B cell (primary cell): Measurements from ENCODE around the gene IGFN1. TPM values are rescaled to one million over a fixed set of nuclear protein-coding genes. Genes with fewer than 3 reads are reported as not detected.

ENCODE experiments used
- ATAC-seq: fragments of 200-7000 bp; cut with Tn5 transposase; one replicate; pipeline ENCODE4 v1.10.0; 2021; ENCODE audit warnings: low read depth, mild to moderate bottlenecking, moderate number of reproducible peaks, moderate library complexity
- CTCF ChIA-PET: fragments of 350-600 bp; sonication (Branson Sonifier 250); formaldehyde crosslinking; loops from one replicate; lab custom pipeline; 2021; ENCODE audit warnings: antibody characterized with exemption, inconsistent platforms; lab: Charles Lee
- POLR2A ChIA-PET: fragments of 350-600 bp; sonication (Branson Sonifier 250); formaldehyde crosslinking; loops from one replicate; lab custom pipeline; 2021; ENCODE audit warnings: antibody characterized with exemption; lab: Charles Lee
- DNase-seq: peaks from one replicate; pipeline ENCODE4 v3.0.0; 2013
- H2AFZ ChIP-seq: 2 replicates; pipeline ENCODE4 v1.6.1; 2012; ENCODE audit warnings: mild to moderate bottlenecking, low read depth, low read length; ENCODE audit not compliant: insufficient read depth, poor library complexity, severe bottlenecking
- H3K27ac ChIP-seq, 2 donors: 1 replicate in 1 of 2; 2 replicates in 1 of 2; pipeline ENCODE4 v1.5.1; 2012 to 2013; ENCODE audit warnings: low read length in 2 of 2, mild to moderate bottlenecking in 2 of 2, moderate library complexity in 1 of 2
- H3K27me3 ChIP-seq, 4 experiments: fragments of 200-600 bp in 1 of 4; sonication (generic) in 1 of 4; replicated peaks in 1 of 4; 1 replicate in 2 of 4; 2 replicates in 2 of 4; pipeline versions ENCODE4 v1.6.1 to v1.7.0; 2013 to 2016; ENCODE audit warnings: low read length in 3 of 4, mild to moderate bottlenecking in 2 of 4, mixed read lengths in 1 of 4, moderate library complexity in 1 of 4; ENCODE audit not compliant: insufficient read depth in 4 of 4, control insufficient read depth in 3 of 4; ENCODE audit errors: control extremely low read depth in 1 of 4
- H3K36me3 ChIP-seq, 2 experiments: replicated peaks in 1 of 2; 1 replicate in 1 of 2; 2 replicates in 1 of 2; pipeline versions ENCODE4 v1.6.1 to v1.7.1; 2013; ENCODE audit warnings: low read length in 1 of 2; ENCODE audit not compliant: insufficient read depth in 2 of 2, control insufficient read depth in 1 of 2; ENCODE audit errors: control extremely low read depth in 1 of 2, extremely low read depth in 1 of 2
- H3K4me1 ChIP-seq, 2 donors: fragments of 200-600 bp in 1 of 2; sonication (generic) in 1 of 2; 1 replicate in 1 of 2; 2 replicates in 1 of 2; pipeline versions ENCODE4 v1.5.1 to v1.6.1; 2013 to 2017; ENCODE audit warnings: low read length in 2 of 2; ENCODE audit not compliant: control insufficient read depth in 2 of 2, insufficient read depth in 2 of 2
- H3K4me2 ChIP-seq: replicated peaks from 2 replicates; pipeline ENCODE3; 2012; ENCODE audit warnings: mild to moderate bottlenecking, low read depth, low read length; ENCODE audit not compliant: poor library complexity, severe bottlenecking
- H3K4me3 ChIP-seq, 5 experiments: fragments of 200-600 bp in 1 of 5; sonication (generic) in 1 of 5; 1 replicate in 3 of 5; 2 replicates in 2 of 5; pipeline versions ENCODE4 v1.5.1 to v1.7.0; 2011 to 2016; ENCODE audit warnings: low read length in 4 of 5, mild to moderate bottlenecking in 4 of 5, low read depth in 2 of 5, control low read depth in 1 of 5, moderate library complexity in 1 of 5; ENCODE audit not compliant: insufficient read depth in 1 of 5; ENCODE audit errors: control extremely low read depth in 1 of 5, extremely low read depth in 1 of 5
- H3K79me2 ChIP-seq: fragments of 200-600 bp; sonication (generic); one replicate; pipeline ENCODE4 v1.6.0; 2016; ENCODE audit warnings: low read length; ENCODE audit not compliant: control insufficient read depth, insufficient read depth
- H3K9ac ChIP-seq: fragments of 200-600 bp; sonication (generic); 2 replicates; pipeline ENCODE4 v1.6.1; 2017; ENCODE audit warnings: mild to moderate bottlenecking, low read length, moderate library complexity
- H3K9me3 ChIP-seq, 3 donors: one replicate each; pipeline versions ENCODE4 v1.6.1 to v1.7.1; 2013; ENCODE audit warnings: low read length in 2 of 3; ENCODE audit not compliant: control insufficient read depth in 2 of 3, insufficient read depth in 1 of 3; ENCODE audit errors: control extremely low read depth in 1 of 3
- H4K20me1 ChIP-seq: 2 replicates; pipeline ENCODE4 v1.6.0; 2012; ENCODE audit warnings: mild to moderate bottlenecking, low read length; ENCODE audit not compliant: insufficient read depth, control insufficient read depth, poor library complexity, severe bottlenecking
- H3K27ac Mint-ChIP-seq: one replicate; pipeline ENCODE4 v1.8.0; 2021; ENCODE audit warnings: mixed read lengths
- H3K27me3 Mint-ChIP-seq: one replicate; pipeline ENCODE4 v1.8.0; 2021; ENCODE audit warnings: mixed read lengths
- H3K4me1 Mint-ChIP-seq: one replicate; pipeline ENCODE4 v1.8.0; 2021; ENCODE audit warnings: mixed read lengths
- H3K4me3 Mint-ChIP-seq: one replicate; pipeline ENCODE4 v1.8.0; 2021; ENCODE audit warnings: mixed read lengths
- H3K9me3 Mint-ChIP-seq: one replicate; pipeline ENCODE4 v1.8.0; 2022; ENCODE audit warnings: mixed read lengths; ENCODE audit not compliant: insufficient read depth
- EZH2 ChIP-seq: IDR thresholded peaks from 2 replicates; pipeline ENCODE4 v1.6.1; 2012; ENCODE audit warnings: borderline replicate concordance, low read depth, mild to moderate bottlenecking, moderate library complexity, low read length; ENCODE audit not compliant: insufficient read depth, poor library complexity, severe bottlenecking
- WGBS: methylation state at CpG from one replicate; pipeline ENCODE4 v1.1.5; 2013; ENCODE audit warnings: missing lambda C conversion rate; ENCODE audit not compliant: insufficient coverage; 5-methylcytosine and 5-hydroxymethylcytosine counted together
- intact Hi-C: fragments of 100-400 bp; cut with micrococcal nuclease; formaldehyde crosslinking; loops from one replicate; pipeline ENCODE4 v1.10.0; 2022
- polyA plus RNA-seq: library from polyadenylated mRNA; depleted of rRNA; stranded (reverse); fragments of >200 nt; gene quantifications from 2 replicates; pipeline ENCODE4 v1.2.3, GENCODE V29; 2012
- total RNA-seq, 2 donors: library from RNA; stranded (reverse); fragments of 120-200 nt in 1 of 2; gene quantifications; 1 replicate in 1 of 2; 2 replicates in 1 of 2; pipeline versions ENCODE4 v1.2.3 to v1.2.4, GENCODE V29; 2013 to 2022
- TF ChIP-seq, protein P1 (sequence below): fragments of 200-600 bp; IDR thresholded peaks from one replicate; pipeline ENCODE4 v1.8.0; 2022; ENCODE audit warnings: antibody characterized with exemption, mild to moderate bottlenecking

Gene IGFN1
- total and polyA plus RNA-seq, 2 donors (not counting 1 experiment from before 2014, with no cell fraction given) = not detected

DNA sequence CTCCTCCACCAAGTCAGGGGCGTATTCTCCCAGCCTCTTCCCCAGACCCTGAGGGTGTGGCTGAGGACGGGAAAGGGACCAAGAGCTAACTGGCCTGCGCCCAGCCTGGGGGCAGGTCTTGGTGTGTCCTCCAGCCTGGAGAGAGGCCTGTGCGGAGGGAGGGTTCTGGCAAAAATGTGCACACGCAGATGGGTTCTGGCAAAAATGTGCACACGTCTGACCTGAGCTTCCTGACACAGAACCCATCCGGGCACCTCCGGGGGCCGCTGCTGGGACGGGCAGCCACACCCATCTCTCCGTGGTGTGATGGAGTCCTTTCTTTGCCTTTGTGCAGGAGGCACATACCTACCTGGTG, 69.6 kb downstream of the IGFN1 start:
- no peaks in the 10 kb centered on the region for H3K9me3 Mint-ChIP-seq
- no peak overlapping the region for H2AFZ ChIP-seq

DNA sequence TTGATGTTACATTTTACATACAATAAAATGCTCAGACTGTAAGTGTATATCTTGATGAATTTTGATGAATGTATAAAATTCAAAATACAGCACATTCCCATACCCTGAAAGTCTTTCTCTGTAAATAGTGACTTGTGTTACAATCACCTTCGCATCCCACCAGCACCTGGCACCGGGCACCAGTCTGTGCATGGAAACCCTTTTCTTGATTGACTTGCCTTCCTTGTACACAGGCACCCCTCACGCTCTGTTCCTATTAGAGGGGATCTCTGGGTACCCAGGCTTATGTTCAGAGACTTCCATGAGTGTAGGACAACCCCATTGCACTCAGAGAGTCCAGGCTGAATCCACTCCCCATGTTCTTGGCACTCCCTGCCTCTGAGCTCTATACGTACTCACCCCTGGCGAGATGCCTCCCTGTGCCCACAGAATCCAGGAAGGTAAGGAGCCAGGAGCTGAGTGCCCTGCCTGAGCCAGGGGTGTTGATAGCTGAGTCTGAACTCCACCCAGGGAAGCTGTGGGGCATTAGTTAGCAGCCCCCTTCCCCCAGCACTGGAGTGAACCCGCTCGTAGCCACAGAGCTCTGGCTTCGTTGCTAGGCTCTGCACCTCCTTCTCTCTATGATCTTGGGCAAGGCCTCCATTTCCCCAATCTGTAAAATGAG, 70.2 kb downstream of the IGFN1 start:
- H3K4me1 ChIP-seq = no peaks in the 10 kb centered on the region
- H3K27ac ChIP-seq = no peak overlapping the region
- POLR2A ChIA-PET = no interaction called here
- H3K9me3 ChIP-seq = peaks cover 0 to 11% (median 0%) of the 10 kb centered on the region in 3 donors
- H3K9ac ChIP-seq = no peak overlapping the region
- no peak overlapping the region for H2AFZ ChIP-seq
- Mint-ChIP-seq H3K4me1 (no peaks in the 10 kb centered on the region), H3K27ac (no peak overlapping the region), H3K9me3 (no peaks in the 10 kb centered on the region), H3K4me3 (no peak overlapping the region), H3K27me3 (peaks cover 31% of the 10 kb centered on the region)
- DNase-seq = no peak
- H3K36me3 ChIP-seq = no peaks in the 10 kb centered on the region
- intact Hi-C loops = no loop called here
- no peak for TF ChIP-seq EZH2
- TF ChIP-seq, protein P1, sequence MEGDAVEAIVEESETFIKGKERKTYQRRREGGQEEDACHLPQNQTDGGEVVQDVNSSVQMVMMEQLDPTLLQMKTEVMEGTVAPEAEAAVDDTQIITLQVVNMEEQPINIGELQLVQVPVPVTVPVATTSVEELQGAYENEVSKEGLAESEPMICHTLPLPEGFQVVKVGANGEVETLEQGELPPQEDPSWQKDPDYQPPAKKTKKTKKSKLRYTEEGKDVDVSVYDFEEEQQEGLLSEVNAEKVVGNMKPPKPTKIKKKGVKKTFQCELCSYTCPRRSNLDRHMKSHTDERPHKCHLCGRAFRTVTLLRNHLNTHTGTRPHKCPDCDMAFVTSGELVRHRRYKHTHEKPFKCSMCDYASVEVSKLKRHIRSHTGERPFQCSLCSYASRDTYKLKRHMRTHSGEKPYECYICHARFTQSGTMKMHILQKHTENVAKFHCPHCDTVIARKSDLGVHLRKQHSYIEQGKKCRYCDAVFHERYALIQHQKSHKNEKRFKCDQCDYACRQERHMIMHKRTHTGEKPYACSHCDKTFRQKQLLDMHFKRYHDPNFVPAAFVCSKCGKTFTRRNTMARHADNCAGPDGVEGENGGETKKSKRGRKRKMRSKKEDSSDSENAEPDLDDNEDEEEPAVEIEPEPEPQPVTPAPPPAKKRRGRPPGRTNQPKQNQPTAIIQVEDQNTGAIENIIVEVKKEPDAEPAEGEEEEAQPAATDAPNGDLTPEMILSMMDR = no peak
- no peak overlapping the region for H3K4me2 ChIP-seq
- 94% methylated on average over 5 of the region's 8 CpGs for WGBS
- CTCF ChIA-PET = no interaction called here
- no peaks in the 10 kb centered on the region for H3K79me2 ChIP-seq
- H4K20me1 ChIP-seq = no peaks in the 10 kb centered on the region
- ATAC-seq = no peak
- H3K27me3 ChIP-seq = peaks cover 0 to 34% (median 0%) of the 10 kb centered on the region in 4 experiments
- H3K4me3 ChIP-seq = no peak overlapping the region

More for the DNA sequence above, 69.6 kb downstream of the IGFN1 start:
- H3K27ac Mint-ChIP-seq = no peak overlapping the region
- H3K79me2 ChIP-seq = no peaks in the 10 kb centered on the region
- peaks cover 31% of the 10 kb centered on the region for H3K27me3 Mint-ChIP-seq
- H3K4me1 Mint-ChIP-seq = no peaks in the 10 kb centered on the region
- H3K9ac ChIP-seq = no peak overlapping the region
- peaks cover 0 to 11% (median 0%) of the 10 kb centered on the region in 3 donors for H3K9me3 ChIP-seq
- DNase-seq (no peak), ATAC-seq (no peak)
- TF ChIP-seq, protein P1 = no peak
- TF ChIP-seq EZH2 = no peak
- ChIA-PET CTCF (interaction anchor here (1.5 kb wide), 1 partner anchor 102 kb away, joined by 3 read pairs; no protein-coding TSS in a partner anchor), POLR2A (no interaction called here)
- H3K4me1 ChIP-seq = no peaks in the 10 kb centered on the region
- WGBS = 56% methylated on average over 7 of the region's 11 CpGs
- no peak overlapping the region for H3K27ac ChIP-seq
- H3K4me3 ChIP-seq = no peak overlapping the region
- intact Hi-C loops = no loop called here
- no peaks in the 10 kb centered on the region for H3K36me3 ChIP-seq
- H3K4me2 ChIP-seq = no peak overlapping the region
- H4K20me1 ChIP-seq = no peaks in the 10 kb centered on the region
- no peak overlapping the region for H3K4me3 Mint-ChIP-seq
- peaks cover 0 to 34% (median 0%) of the 10 kb centered on the region in 4 experiments for H3K27me3 ChIP-seq
